AG04450 (cell line): ENCODE measurements around the gene OXLD1. TPM values are rescaled to one million over a fixed set of nuclear protein-coding genes. Genes with fewer than 3 reads are reported as not detected.

Source experiments
- CTCF ChIA-PET: fragments of 300-600, 350-600 bp; formaldehyde crosslinking; extraction: SDS; loops from one replicate; lab custom pipeline; 2022; ENCODE audit warnings: antibody characterized with exemption, inconsistent platforms; lab: Charles Lee
- POLR2A ChIA-PET: fragments of 350-600 bp; formaldehyde crosslinking; extraction: SDS; loops from one replicate; lab custom pipeline; 2021; ENCODE audit warnings: antibody characterized with exemption, inconsistent platforms; lab: Yijun Ruan, JAX
- DNase-seq: peaks from one replicate; pipeline ENCODE4 v3.0.0-alpha.2; 2011; ENCODE audit warnings: low read depth, low spot score
- H3K27ac ChIP-seq: one replicate; pipeline ENCODE4 v1.5.1; 2012; ENCODE audit warnings: low read depth, low read length, control low read depth
- H3K27me3 ChIP-seq: one replicate; pipeline ENCODE4 v1.6.0; 2012; ENCODE audit warnings: low read length; ENCODE audit not compliant: control insufficient read depth, insufficient read depth
- H3K4me3 ChIP-seq: 2 replicates; pipeline ENCODE4 v1.5.1; 2011; ENCODE audit warnings: mild to moderate bottlenecking, low read depth, low read length, control low read depth
- H3K9me3 ChIP-seq: 2 replicates; pipeline ENCODE4 v1.5.1; 2012; ENCODE audit warnings: low read length; ENCODE audit not compliant: control insufficient read depth, insufficient read depth
- CTCF ChIP-seq: IDR thresholded peaks from 2 replicates; pipeline ENCODE4 v1.5.1; 2011; ENCODE audit warnings: low read depth, low read length, control low read depth, inconsistent platforms
- polyA plus RNA-seq: library from polyadenylated mRNA; depleted of rRNA; stranded (reverse); fragments of >200 nt; gene quantifications from 2 replicates; pipeline ENCODE4 v1.2.3, GENCODE V29; 2011

The OXLD1 gene
- polyA plus RNA-seq, 1 experiment = 13.4 TPM

- H3K27me3 ChIP-seq = peaks cover 10% of the 10 kb centered on the region
- H3K27ac ChIP-seq = no peak overlapping the region
- TF ChIP-seq CTCF = no peak
- H3K9me3 ChIP-seq = peaks cover 12% of the 10 kb centered on the region
- CTCF ChIA-PET = no interaction called here
- POLR2A ChIA-PET = no interaction called here
- no peak overlapping the region for H3K4me3 ChIP-seq
- DNase-seq = no peak
These were observed 21.9 kb downstream of the OXLD1 start for GRCh38 chr17:81644496-81644895.

GRCh38 chr17:81641825-81642489 lies 24.4 kb downstream of the OXLD1 start:
- CTCF ChIA-PET = no interaction called here
- POLR2A ChIA-PET = interaction anchor here (0.6 to 1.1 kb wide), 2 partner anchors 24 to 38 kb away, joined by 3 to 5 read pairs; no protein-coding TSS in a partner anchor

GRCh38 chr17:81640011-81640410 lies 26.4 kb downstream of the OXLD1 start:
- ChIA-PET POLR2A (no interaction called here), CTCF (no interaction called here)
- H3K27ac ChIP-seq = no peak overlapping the region
- H3K27me3 ChIP-seq = no peaks in the 10 kb centered on the region
- TF ChIP-seq CTCF = no peak
- no peak for DNase-seq
- no peaks in the 10 kb centered on the region for H3K9me3 ChIP-seq
- no peak overlapping the region for H3K4me3 ChIP-seq

More at GRCh38 chr17:81641825-81642489, 24.4 kb downstream of the OXLD1 start:
- peak overlapping the region; percentile 20; the same call in 1 of the 2 replicates for H3K4me3 ChIP-seq
- H3K27me3 ChIP-seq = no peaks in the 10 kb centered on the region
- H3K9me3 ChIP-seq = no peaks in the 10 kb centered on the region
- no peak for TF ChIP-seq CTCF
- peak overlapping the region; percentile 78 for H3K27ac ChIP-seq
- peak; percentile 29 for DNase-seq

GRCh38 chr17:81638683-81639082 lies 27.7 kb downstream of the OXLD1 start:
- TF ChIP-seq CTCF = no peak
- H3K27me3 ChIP-seq = no peaks in the 10 kb centered on the region
- H3K9me3 ChIP-seq = no peaks in the 10 kb centered on the region
- no peak for DNase-seq
- ChIA-PET CTCF (no interaction called here), POLR2A (interaction anchor here (0.7 kb wide), 2 partner anchors 28 to 175 kb away, joined by 3 to 4 read pairs; partner anchors contain the start of genes CCDC137 and OXLD1)
- no peak overlapping the region for H3K27ac ChIP-seq
- H3K4me3 ChIP-seq = no peak overlapping the region
